ENCODE data around the gene PDCD1LG2.

- no peak for TF ChIP-seq CTCF (IDR thresholded peaks at IDR 0.05)
- no peak for TF ChIP-seq EP300 (IDR thresholded peaks at IDR 0.05; ENCODE audit: low read depth)
Measured at GRCh38 chr9:5509573-5509972, 758 bp upstream of the PDCD1LG2 start.
